UCSD-AML1 (cell line): ENCODE results near the gene MAPK7.

Source experiments
- DNase-seq: peaks from one replicate; lab custom pipeline; 2025; ENCODE audit not compliant: unreplicated experiment; lab: John Stamatoyannopoulos, UW

The MAPK7 gene

GRCh38 chr17:19392303-19392702 lies 14.0 kb downstream of the MAPK7 start:
- no peak for DNase-seq

DNA sequence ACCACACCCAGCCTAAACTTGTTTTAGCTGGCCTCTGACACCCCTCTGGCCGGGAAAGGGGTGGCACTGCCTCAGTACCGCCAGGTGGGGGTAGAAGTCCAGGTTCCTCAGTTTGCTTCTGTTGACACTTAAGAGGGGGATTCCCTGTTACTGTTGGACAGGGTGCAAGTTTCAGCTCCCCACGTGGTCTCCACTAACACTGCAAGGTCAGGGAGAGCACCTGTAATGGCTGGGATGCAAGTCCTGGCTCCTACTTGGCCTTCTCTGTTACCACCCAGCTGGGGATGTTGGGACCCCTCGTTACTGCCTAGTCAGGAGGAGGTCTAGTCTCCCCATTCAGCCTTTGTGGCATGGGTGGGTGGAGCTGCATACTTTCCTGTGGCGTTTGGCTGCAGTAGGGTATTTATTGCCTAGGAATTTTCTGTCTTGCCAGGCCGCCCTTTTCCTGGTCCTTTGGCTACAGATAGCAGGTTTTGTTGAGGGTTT lies 19.3 kb downstream of the MAPK7 start:
- DNase-seq: no peak

GRCh38 chr17:19398301-19399181 lies 20.2 kb downstream of the MAPK7 start:
- DNase-seq: peak; percentile 20

DNA sequence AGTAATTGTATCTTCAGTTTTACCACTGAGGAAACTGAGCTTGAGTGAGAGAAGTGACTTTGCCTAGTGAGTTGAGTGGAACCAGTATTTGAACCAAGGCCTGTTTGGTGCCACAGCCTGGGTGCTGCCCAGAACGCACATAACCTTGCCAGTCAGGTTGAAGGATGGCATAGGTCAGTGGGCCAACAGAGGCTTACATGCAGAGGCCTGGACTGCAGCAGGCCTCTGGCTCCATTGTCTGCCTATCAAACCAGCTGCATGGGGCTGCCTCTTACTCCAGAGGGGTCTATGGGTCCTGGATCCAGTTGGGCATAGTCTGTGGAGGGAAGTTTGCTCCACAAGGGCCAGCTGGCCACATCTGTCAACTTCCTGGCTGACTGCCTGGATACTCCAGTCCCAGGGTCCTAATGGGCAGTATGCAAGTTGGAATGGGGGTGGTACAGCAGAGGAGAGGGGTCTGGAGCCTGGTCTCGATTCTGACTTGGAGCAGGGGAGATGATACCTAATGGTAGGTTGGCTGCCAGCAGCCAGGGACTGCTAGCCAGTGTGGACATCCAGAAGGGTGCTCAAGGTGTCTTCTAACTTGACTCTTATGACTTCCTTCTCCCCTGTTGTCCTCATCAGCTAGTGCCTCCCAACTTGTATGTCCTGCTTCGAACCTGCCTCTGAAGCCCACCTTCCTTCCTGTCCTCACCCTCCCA lies 21.6 kb downstream of the MAPK7 start:
- no peak for DNase-seq

DNA sequence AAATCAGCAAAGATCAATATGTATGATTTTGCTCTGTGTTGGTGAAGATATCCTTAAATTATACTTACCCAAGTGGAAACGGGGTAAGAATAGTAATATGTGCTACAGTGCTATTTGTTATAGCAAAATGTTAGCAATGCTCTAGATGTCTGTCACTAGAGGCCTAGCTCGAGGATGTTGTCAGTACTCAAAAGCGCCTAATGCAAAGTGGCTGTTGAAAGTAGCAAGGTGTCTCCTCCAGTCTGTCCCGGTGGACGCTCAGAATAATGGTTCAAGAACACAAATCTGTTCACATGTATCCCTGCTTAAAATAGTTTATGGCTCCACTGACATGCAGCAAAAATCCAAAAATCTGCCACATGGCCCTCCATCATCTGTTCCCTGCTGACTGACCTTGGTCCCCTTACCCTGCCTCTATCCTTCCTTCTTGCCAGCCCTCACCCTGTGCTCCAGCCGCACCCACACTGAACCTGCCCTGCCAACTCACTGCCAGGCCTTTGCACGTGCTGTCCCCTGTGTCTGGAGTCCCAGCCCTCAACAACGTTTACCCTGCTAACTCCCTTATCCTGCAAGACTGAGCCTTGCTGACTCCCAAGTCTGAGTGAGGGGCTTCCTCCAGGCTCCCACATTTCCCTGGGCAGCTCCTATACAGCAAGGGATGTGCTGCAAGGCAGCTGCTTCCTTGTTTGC lies 23.2 kb downstream of the MAPK7 start:
- DNase-seq: no peak

DNA sequence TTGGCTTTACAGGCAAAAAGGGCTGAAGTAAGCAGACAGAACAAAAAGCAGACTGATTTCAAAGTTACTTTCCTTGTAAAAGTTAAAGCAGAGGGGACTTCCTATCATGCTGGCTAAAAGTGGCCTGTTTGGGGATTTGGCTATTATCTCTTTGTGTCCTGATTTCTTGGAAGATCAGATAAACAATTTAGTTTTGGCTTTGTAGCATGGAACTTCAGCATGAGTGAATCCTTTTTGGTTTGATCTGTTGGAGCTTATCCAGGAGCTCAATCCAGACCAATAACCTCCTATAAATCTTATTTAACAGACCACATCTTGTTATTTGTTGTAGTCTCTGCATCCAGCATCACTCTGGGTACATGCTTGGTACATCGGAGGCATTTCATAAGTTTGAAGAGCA lies 23.9 kb downstream of the MAPK7 start:
- no peak for DNase-seq

DNA sequence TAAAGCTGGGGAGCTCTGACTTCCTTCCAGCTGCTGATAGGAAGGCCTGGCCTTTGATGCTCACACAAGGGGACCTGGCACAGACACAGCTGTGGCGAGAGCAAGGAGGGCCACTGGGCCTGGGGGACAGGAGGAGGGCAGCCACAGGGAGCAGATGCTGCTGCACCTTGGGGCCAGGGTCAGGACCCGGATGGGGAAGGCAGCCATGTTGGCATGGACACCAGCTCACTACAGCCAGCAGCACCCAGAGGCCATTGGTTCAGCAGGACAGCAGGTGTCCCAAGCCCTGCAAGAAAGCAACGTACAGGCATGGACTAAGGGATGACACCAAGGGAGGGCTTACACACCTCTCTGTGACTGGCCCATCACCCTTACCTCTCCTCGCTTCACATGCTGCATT lies 24.7 kb downstream of the MAPK7 start:
- DNase-seq: no peak

DNA sequence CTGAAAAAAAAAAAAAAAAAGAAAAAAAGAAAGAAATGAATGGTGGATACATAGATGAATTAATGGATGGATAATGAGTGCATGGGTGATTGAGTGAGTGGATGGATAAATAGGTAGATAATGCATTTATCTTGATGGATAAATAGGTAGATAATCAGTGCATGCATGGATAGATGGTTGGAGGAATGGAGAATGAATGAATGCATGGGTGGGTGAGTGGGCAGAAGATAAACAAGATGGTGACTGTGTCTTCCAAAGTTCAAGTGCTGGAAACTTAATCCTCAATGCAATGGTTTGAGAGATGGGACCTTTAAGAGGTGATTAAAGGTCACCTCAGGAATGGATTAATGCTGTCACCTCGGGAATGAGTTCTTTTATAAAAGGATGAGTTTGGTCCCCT lies 26.0 kb downstream of the MAPK7 start:
- DNase-seq: no peak

DNA sequence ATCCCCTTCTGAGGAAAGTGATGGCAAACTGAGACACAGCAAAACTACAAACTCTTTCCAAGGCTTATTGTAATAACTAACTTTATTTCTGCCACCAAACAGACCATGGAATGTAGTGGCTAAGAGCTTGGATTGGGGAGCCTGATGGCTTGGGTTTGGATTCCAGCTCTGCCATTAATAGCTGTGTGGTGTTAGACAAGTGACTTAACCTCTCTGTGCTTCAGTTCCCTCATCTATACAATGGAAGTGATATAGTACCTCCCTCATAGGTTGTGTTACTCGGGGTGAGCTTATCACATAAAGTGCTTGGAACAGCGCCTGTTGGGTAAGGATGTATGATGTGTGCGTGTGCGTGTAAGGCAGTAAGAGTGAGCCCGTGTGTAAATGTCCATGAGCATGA lies 26.8 kb downstream of the MAPK7 start:
- no peak for DNase-seq

- no peak for DNase-seq
Observed at GRCh38 chr17:19407601-19408345, 29.5 kb downstream of the MAPK7 start.

- DNase-seq: no peak
Observed at GRCh38 chr17:19408346-19408710, 30.0 kb downstream of the MAPK7 start.

GRCh38 chr17:19409066-19409465 lies 30.8 kb downstream of the MAPK7 start:
- DNase-seq: no peak

- no peak for DNase-seq
Observed at GRCh38 chr17:19409509-19409908, 31.2 kb downstream of the MAPK7 start.

DNA sequence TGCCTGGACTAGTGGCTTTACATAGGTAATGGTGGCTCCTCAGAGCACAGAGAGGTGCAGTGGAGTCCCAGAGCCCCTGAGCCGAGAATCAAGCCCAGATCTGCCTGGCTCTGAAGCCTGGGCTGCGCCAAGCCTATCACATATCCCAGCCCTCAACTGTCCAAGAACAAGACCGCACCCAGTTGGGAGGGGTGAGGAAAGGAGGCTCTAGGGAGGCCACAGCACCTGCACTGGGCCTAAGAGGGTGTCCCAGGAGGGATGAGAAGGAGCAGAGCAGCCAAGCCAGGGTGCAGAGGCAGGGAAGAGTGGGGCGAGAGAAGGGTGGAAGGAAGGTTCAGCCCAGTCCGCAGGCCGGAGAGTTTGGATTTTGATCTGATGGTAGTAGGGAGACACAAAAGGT lies 31.8 kb downstream of the MAPK7 start:
- no peak for DNase-seq

DNA sequence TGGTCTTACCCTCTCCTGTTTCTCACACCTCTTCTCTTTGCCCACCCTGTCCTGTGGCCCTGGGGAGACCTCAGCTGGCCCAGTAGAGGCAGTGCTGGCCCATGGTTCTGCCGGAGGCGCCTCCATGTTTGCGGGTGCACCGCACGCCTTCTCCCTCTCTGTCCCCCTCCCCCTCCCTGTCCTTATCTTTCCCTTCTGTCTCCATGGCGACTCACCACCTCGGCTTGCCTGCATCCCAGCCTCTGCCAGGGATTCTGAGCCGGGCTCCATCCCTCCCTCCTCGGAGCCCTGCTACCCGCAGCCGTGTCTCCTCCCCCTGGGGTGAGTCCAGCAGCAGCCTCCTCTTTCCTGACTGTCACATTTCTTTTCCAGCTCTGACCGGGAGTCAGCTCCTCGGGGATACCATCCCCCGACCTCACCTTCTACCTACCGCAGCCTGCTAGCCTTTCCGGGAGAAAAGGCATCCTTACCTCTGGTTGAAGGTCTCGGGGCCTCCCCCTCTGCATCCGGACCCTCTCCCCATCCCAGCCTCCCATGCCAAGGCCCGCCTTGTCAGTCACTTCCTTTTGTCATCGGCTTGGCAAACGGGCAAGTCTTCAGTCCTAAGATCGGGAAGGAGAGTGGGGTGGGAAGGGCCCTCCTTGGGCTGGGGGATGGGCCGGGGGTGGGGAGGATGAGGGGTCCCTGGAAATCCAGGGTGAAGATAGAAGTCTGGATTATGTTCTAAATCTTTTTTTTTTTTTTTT lies 32.8 kb downstream of the MAPK7 start, which contains the start of gene RNF112:
Gene RNF112 (plus strand): TSS at position 358 of the 746 bp plus-strand sequence. CDS start 177 bp downstream, at position 535.
- DNase-seq: no peak

- no peak for DNase-seq
Observed at GRCh38 chr17:19411631-19412030, 33.3 kb downstream of the MAPK7 start.

DNA sequence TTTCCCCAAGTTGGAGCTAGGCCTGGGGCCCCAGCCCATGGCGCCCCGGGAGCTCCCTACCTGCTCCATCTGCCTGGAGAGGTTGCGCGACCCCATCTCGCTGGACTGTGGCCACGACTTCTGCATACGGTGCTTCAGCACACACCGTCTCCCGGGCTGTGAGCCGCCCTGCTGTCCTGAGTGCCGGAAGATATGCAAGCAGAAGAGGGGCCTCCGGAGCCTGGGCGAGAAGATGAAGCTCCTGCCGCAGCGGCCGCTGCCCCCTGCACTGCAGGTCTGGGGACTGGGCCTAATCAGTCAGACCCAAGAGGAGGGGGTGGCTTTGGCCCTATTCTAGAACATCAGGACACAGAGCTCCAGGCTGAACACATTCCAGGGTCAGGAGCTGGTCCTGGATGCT lies 34.2 kb downstream of the MAPK7 start:
- no peak for DNase-seq

DNA sequence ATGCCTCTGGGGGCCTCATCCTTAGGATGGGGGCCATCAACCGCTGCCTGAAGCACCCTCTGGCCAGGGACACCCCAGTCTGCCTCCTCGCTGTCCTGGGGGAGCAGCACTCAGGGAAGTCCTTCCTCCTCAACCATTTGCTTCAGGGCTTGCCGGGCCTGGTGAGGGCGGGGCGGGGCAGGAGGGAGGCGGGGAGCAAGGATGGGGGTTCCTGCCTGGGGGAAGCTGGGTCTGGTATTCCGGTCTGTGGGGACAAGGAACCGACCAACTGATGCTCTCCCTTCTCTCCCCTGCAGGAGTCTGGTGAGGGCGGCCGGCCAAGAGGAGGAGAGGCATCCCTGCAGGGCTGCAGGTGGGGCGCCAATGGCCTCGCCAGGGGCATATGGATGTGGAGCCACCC lies 34.7 kb downstream of the MAPK7 start:
- no peak for DNase-seq

DNA sequence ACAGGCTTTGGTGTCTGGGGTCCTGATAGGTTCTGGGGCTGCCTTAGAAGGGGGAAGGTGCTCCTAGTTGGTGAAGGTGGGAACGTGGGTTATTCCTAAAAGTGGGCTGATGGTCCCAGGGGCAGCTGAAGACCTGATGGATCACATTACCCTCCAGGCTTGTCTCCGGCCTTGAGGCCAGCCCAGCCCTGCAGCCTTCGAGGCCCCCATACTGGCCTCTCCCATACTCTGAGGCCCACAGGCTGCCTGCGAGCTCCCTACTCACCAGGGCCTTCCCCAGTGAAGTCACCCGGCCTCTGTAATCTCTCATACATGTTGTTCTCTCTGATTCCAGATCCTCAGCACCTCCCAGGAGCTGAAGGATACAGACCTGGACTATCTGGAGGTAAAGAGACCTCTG lies 35.5 kb downstream of the MAPK7 start:
- no peak for DNase-seq
